OCI-LY1 (cell line): ENCODE data around the gene NXPH4.

Source experiments
- H2AFZ ChIP-seq: fragments of 200-600 bp; sonication (generic), shearing (Covaris generic); 2 replicates; pipeline ENCODE4 v1.6.0; 2014; ENCODE audit warnings: antibody characterized with exemption, mild to moderate bottlenecking, low read length
- H3F3A ChIP-seq: fragments of 200-600 bp; sonication (generic), shearing (Covaris generic); 2 replicates; pipeline ENCODE4 v1.6.0; 2014; ENCODE audit warnings: mild to moderate bottlenecking, antibody characterized with exemption, low read length, moderate library complexity; ENCODE audit not compliant: insufficient read depth
- H3K27ac ChIP-seq: fragments of 200-600 bp; sonication (generic); 2 replicates; pipeline ENCODE4 v1.5.1; 2014; ENCODE audit warnings: low read length, mixed run types, mild to moderate bottlenecking, low read depth; ENCODE audit not compliant: poor library complexity, severe bottlenecking
- H3K27me3 ChIP-seq: fragments of 200-600 bp; sonication (generic); 2 replicates; pipeline ENCODE4 v1.6.0; 2014; ENCODE audit warnings: antibody characterized with exemption, mild to moderate bottlenecking, low read length, moderate library complexity; ENCODE audit not compliant: insufficient read depth
- H3K36me3 ChIP-seq: fragments of 200-600 bp; sonication (generic); 2 replicates; pipeline ENCODE4 v1.6.1; 2014; ENCODE audit warnings: mild to moderate bottlenecking, antibody characterized with exemption, low read length, moderate library complexity, mixed read lengths; ENCODE audit not compliant: insufficient read depth
- H3K4me1 ChIP-seq: fragments of 200-600 bp; sonication (generic); 2 replicates; pipeline ENCODE4 v1.5.1; 2014; ENCODE audit warnings: mild to moderate bottlenecking, low read length, moderate library complexity; ENCODE audit not compliant: insufficient read depth, severe bottlenecking
- H3K4me2 ChIP-seq: fragments of 200-600 bp; sonication (generic), shearing (Covaris generic); 2 replicates; pipeline ENCODE4 v1.6.1; 2014; ENCODE audit warnings: low read length
- H3K4me3 ChIP-seq: fragments of 200-600 bp; sonication (generic); 2 replicates; pipeline ENCODE4 v1.5.1; 2014; ENCODE audit warnings: low read length, low read depth, mild to moderate bottlenecking, mixed read lengths; ENCODE audit not compliant: poor library complexity, severe bottlenecking
- H3K79me2 ChIP-seq: fragments of 200-600 bp; shearing (Covaris generic); 2 replicates; pipeline ENCODE4 v1.6.1; 2016; ENCODE audit warnings: mixed run types, low read length, mixed read lengths; ENCODE audit not compliant: insufficient read depth
- H3K9ac ChIP-seq: fragments of 200-600 bp; sonication (generic), shearing (Covaris generic); 2 replicates; pipeline ENCODE4 v1.6.1; 2014; ENCODE audit warnings: mild to moderate bottlenecking, low read length, mixed read lengths
- H3K9me2 ChIP-seq: fragments of 200-600 bp; sonication (generic), shearing (Covaris generic); 2 replicates; pipeline ENCODE4 v1.6.1; 2014; ENCODE audit warnings: low read depth, mild to moderate bottlenecking, low read length, mixed read lengths
- H3K9me3 ChIP-seq: fragments of 200-600 bp; shearing (Covaris generic); 2 replicates; pipeline ENCODE4 v1.6.1; 2014; ENCODE audit warnings: low read length, mixed read lengths
- H4K20me1 ChIP-seq: fragments of 200-600 bp; sonication (generic), shearing (Covaris generic); 2 replicates; pipeline ENCODE4 v1.6.0; 2016; ENCODE audit warnings: mild to moderate bottlenecking, low read length; ENCODE audit not compliant: insufficient read depth
- EZH2 ChIP-seq: fragments of 200-600 bp; sonication (generic), shearing (Covaris generic); IDR thresholded peaks from 2 replicates; pipeline ENCODE4 v1.8.0; 2017; ENCODE audit warnings: borderline replicate concordance, mixed run types, mild to moderate bottlenecking, antibody characterized with exemption, low read length, moderate library complexity, mixed read lengths
- TF ChIP-seq, protein P1 (sequence below): fragments of 200-600 bp; sonication (generic), shearing (Covaris generic); IDR thresholded peaks from 2 replicates; pipeline ENCODE4 v1.5.1; 2017; ENCODE audit warnings: mild to moderate bottlenecking, antibody characterized with exemption, low read length, moderate library complexity, mixed read lengths

The NXPH4 gene

DNA sequence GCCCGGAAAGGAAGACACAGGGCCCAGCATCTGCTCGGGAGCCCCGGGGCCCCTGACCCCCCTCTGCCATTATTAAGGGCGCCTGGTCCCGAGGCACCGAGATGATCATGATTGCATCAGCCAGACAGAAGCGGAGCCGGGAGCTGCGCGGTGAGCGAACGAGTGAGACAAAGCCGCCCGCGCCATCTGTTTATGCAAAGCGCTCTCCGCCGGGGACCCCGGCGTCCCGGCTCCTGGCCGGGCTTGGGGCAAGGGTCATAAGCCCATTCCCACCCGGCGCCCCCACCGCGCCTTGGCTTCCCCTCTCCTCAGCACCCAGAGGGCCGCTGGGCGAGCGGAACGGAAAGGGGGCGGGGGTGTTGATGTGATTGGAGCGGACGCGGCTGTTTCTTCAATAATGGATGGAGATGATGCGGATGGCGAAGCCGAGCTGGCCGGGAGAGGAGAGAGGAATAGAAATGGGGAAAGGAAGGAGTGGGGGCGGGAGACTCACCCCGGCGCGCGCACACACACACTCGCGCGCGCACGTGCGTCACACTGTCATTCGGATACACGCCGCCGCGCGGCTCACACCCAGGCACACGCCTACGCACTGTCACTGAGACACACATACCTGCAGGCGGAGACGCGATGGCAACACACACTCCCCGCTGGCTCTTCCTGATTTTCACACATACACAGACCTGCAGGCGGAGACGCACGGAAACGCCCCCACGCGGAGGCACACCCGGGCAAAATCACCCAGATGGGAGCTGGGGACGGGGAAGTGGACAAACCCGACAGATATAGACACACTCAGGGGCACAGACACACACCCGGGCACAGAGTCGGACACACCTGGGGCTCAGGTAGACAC lies 23.7 kb downstream of the NXPH4 start:
- H3K36me3 ChIP-seq, result peaks cover 10% of the 10 kb centered on the region
- H2AFZ ChIP-seq, result no peak overlapping the region
- no peaks in the 10 kb centered on the region for H3K9me2 ChIP-seq
- H3K9ac ChIP-seq, result peak overlapping the region; percentile 79
- H4K20me1 ChIP-seq, result no peaks in the 10 kb centered on the region
- H3F3A ChIP-seq, result no peaks in the 10 kb centered on the region
- TF ChIP-seq EZH2, result no peak
- TF ChIP-seq, protein P1, sequence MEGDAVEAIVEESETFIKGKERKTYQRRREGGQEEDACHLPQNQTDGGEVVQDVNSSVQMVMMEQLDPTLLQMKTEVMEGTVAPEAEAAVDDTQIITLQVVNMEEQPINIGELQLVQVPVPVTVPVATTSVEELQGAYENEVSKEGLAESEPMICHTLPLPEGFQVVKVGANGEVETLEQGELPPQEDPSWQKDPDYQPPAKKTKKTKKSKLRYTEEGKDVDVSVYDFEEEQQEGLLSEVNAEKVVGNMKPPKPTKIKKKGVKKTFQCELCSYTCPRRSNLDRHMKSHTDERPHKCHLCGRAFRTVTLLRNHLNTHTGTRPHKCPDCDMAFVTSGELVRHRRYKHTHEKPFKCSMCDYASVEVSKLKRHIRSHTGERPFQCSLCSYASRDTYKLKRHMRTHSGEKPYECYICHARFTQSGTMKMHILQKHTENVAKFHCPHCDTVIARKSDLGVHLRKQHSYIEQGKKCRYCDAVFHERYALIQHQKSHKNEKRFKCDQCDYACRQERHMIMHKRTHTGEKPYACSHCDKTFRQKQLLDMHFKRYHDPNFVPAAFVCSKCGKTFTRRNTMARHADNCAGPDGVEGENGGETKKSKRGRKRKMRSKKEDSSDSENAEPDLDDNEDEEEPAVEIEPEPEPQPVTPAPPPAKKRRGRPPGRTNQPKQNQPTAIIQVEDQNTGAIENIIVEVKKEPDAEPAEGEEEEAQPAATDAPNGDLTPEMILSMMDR, result peak; percentile 23; the same call in 1 of the 2 replicates
- no peaks in the 10 kb centered on the region for H3K79me2 ChIP-seq
- H3K27ac ChIP-seq, result peak overlapping the region; percentile 93
- peak overlapping the region; percentile 61 for H3K4me3 ChIP-seq
- peak overlapping the region; percentile 78 for H3K4me2 ChIP-seq
- peaks cover 79% of the 10 kb centered on the region for H3K4me1 ChIP-seq
- no peaks in the 10 kb centered on the region for H3K9me3 ChIP-seq
- H3K27me3 ChIP-seq, result no peaks in the 10 kb centered on the region

DNA sequence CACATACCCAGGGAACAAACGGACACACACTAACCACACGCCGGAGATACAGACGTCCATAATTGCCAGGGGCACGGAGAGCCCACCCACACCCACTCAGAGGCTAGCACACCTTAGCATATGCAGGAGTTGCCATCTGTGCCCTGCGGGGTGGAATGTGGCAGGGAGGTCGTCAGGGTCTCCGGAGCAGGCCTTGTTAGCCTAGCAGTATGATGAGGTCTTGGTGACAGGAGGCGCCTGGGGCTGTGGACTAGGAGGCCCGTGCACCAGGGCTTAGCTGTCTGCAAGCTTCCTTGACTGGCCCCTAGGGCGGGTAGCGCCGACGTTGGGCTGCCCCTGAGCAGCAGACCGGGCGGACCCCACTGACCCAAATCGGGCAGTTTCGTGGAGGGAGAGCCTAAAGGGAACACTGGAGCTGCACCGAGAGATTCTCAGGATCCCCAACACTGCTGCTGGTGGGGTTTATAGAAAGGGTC lies 24.4 kb downstream of the NXPH4 start:
- peaks cover 72% of the 10 kb centered on the region for H3K4me1 ChIP-seq
- peak overlapping the region; percentile 78 for H3K4me2 ChIP-seq
- H3K9me2 ChIP-seq, result no peaks in the 10 kb centered on the region
- peak overlapping the region; percentile 61 for H3K4me3 ChIP-seq
- no peaks in the 10 kb centered on the region for H3K27me3 ChIP-seq
- H2AFZ ChIP-seq, result no peak overlapping the region
- peaks cover 3% of the 10 kb centered on the region for H3K36me3 ChIP-seq
- peak overlapping the region; percentile 93 for H3K27ac ChIP-seq
- no peaks in the 10 kb centered on the region for H3F3A ChIP-seq
- H3K9me3 ChIP-seq, result no peaks in the 10 kb centered on the region
- no peak for TF ChIP-seq EZH2
- TF ChIP-seq, protein P1, result no peak
- no peaks in the 10 kb centered on the region for H4K20me1 ChIP-seq
- H3K79me2 ChIP-seq, result no peaks in the 10 kb centered on the region
- peak overlapping the region; percentile 79 for H3K9ac ChIP-seq

- peak overlapping the region; percentile 61 for H3K4me3 ChIP-seq
- TF ChIP-seq, protein P1, result no peak
- no peak for TF ChIP-seq EZH2
- H3K27ac ChIP-seq, result peak overlapping the region; percentile 93
- H3K9ac ChIP-seq, result peak overlapping the region; percentile 79
- H3K27me3 ChIP-seq, result no peaks in the 10 kb centered on the region
- H3F3A ChIP-seq, result no peaks in the 10 kb centered on the region
- H3K4me1 ChIP-seq, result peaks cover 66% of the 10 kb centered on the region
- H3K4me2 ChIP-seq, result peak overlapping the region; percentile 78
- no peaks in the 10 kb centered on the region for H3K9me2 ChIP-seq
- no peak overlapping the region for H2AFZ ChIP-seq
- H3K79me2 ChIP-seq, result no peaks in the 10 kb centered on the region
- H3K9me3 ChIP-seq, result no peaks in the 10 kb centered on the region
- no peaks in the 10 kb centered on the region for H4K20me1 ChIP-seq
- H3K36me3 ChIP-seq, result no peaks in the 10 kb centered on the region
Observed at GRCh38 chr12:57241402-57242310, 25.1 kb downstream of the NXPH4 start.
